Subcutaneous adipose tissue (tissue), 4 donors: ENCODE results near the gene PAX2. TPM values are rescaled to one million over a fixed set of nuclear protein-coding genes. Genes with fewer than 3 reads are reported as not detected.

Experiments used
- total RNA-seq, 4 donors: library from RNA; depleted of rRNA; stranded (reverse); fragments of >200 nt; gene quantifications; one replicate each; pipeline ENCODE4 v1.1.0, GENCODE V29; 2016
- TF ChIP-seq, protein P1 (sequence below): fragments of 450-650 bp; IDR thresholded peaks from one replicate; pipeline ENCODE4 v1.5.1; 2016; ENCODE audit warnings: low read depth, mild to moderate bottlenecking, control low read depth, antibody characterized with exemption, moderate library complexity

Gene PAX2
- total RNA-seq, 4 donors from 2014 or later: not detected

DNA sequence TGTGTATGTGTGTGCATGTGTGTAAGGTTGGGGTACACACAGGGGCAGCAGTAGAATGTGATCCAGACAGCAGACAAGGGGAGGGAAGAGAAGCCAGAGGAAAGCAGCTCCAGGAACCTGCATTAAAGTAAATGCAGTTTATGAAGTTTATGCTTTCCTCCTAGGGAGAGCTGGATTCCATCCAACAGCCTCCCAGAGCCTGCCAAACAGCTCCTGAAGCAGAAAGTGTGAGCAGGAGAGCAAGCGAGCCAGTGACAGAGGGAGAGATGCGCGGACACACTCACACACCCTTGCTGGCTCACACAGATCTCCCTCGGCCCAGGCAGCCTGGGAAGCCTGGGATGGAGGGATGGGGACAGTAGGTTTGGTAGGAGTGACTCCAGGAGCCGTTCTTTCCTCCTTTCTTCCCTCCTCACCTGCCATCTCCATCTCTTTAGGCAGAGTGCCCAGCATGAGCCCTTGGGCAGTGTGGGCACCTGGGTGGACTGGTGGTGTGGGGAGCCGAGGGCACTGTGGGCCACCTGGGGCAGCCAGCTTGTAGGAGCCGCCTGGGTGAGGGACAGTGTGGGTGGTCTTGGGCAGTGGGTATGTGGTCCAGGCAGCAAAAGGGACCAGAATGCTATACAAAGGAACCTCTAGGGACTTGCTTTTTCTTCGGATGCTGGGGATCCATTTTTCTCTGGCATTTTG, 46.1 kb downstream of the PAX2 start:
- TF ChIP-seq, protein P1, sequence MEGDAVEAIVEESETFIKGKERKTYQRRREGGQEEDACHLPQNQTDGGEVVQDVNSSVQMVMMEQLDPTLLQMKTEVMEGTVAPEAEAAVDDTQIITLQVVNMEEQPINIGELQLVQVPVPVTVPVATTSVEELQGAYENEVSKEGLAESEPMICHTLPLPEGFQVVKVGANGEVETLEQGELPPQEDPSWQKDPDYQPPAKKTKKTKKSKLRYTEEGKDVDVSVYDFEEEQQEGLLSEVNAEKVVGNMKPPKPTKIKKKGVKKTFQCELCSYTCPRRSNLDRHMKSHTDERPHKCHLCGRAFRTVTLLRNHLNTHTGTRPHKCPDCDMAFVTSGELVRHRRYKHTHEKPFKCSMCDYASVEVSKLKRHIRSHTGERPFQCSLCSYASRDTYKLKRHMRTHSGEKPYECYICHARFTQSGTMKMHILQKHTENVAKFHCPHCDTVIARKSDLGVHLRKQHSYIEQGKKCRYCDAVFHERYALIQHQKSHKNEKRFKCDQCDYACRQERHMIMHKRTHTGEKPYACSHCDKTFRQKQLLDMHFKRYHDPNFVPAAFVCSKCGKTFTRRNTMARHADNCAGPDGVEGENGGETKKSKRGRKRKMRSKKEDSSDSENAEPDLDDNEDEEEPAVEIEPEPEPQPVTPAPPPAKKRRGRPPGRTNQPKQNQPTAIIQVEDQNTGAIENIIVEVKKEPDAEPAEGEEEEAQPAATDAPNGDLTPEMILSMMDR: no peak

DNA sequence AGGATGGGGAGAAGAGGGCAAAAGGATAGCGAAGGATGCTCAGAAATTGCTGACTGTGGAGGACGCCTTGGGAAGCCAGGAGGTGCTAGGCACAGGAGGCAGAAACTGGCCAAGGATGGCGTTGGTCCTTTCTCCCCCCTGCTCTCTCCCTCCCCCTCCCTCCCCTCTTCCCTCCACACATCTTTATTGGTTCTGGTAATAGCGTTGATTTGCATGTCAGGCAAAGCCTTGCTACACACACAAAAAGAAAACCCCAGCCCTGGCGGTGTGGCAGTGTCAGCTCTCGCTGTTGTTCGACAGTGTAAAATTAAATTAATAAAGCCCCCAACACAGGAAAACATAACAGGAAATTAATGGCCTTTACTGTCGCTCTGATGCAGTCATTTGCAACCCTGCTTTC, 47.2 kb downstream of the PAX2 start:
- TF ChIP-seq, protein P1: no peak

DNA sequence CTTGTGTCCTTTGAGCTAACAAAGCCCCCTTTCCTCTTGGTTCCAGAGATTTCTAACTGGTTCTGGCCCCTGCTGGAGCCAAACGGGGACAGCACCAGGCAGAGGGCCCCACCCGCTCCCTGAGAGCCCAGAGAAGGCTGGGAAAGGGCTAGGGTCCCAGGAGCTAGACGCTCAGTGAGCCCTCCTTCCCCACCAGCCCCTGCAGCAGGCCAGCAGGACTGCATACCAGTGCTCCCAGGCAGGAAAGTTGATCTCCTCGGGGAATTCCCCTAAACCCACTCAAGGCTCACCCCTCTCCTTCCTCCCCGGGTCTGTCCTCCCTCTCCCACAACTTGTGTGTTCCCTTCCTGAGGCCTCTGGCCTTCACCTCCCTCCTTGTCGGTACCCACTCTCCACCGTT, 47.7 kb downstream of the PAX2 start:
- TF ChIP-seq, protein P1: no peak

DNA sequence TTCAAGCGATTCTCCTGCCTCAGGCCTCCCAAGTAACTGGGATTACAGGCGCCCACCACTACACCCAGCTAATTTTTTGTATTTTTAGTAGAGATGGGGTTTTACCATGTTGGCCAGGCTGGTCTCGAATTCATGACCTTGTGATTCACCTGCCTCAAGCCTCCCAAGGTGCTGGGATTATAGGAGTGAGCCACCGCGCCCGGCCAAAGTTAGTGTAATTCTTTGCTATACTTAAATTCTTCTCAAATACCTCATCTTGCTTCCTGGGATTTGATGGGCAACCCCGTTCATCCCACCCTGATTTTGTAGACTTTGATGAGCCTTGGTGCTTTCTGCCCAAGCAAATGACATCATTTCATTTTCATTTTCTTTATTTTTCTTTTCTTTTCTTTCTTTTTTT, 54.5 kb downstream of the PAX2 start:
- TF ChIP-seq, protein P1: no peak

DNA sequence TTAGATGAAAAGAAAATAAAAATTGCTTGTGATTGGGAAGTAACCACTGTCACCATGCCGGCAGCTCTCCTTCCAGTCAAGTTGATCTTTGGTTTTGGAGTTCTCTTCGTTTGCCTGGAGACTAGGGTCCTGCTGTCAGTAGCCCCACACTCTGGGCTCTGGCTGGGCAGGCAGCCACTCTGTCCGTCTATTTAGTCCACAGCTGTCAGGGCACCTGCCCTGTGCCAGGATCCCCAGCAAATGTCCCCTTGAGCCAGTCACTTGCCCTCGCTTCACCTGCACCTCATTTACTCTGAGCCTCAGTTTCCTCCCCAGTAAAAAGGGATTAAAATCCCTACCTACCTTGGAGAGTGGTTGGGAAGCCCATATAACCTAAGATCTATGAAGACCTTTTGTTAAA, 55.5 kb downstream of the PAX2 start:
- TF ChIP-seq, protein P1: no peak

DNA sequence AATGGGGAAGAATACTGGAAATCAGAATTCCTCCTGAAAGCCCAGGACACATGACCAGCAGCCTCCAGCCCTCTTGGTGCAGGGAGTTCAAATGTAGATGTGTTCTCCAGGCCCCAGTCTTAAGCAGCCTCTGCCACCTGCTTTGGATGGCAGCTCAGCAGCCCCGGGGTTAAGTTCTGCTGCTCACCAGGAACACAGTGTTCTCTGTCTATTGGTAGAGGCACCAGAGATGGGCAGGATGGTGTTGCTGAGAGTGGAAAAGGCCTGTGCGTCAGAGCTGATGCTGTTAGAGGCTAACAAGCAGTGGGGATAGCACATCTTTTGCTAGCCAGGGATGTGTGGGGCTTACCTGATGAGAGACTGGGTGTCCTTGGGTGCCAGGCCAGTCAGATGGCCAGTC, 56.8 kb downstream of the PAX2 start:
- TF ChIP-seq, protein P1: no peak

DNA sequence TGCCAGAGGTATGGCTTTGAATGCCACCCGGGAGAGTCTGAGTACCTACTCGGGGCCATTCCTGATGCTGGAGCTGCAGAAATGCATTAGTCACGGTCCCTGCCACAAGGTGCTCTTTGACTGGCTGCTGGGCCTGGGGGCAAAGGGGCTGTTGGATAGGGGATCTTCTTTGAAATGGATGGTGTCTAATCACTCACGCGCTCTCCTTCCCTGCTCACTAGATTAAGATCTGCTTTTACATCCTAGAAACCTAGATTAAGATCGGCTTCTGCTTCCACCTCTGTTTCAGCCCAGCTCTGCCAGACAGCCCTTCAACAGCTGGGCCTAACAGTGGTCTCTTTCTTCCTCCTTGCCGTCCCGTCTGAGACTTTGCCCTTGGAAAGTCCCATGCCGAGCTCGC, 57.2 kb downstream of the PAX2 start:
- TF ChIP-seq, protein P1: no peak
